ENCODE measurements around the gene TBXAS1. TPM values are rescaled to one million over a fixed set of nuclear protein-coding genes. Genes with fewer than 3 reads are reported as not detected.

The TBXAS1 gene
- total RNA-seq, 1 donor from 2014 or later = not detected

DNA sequence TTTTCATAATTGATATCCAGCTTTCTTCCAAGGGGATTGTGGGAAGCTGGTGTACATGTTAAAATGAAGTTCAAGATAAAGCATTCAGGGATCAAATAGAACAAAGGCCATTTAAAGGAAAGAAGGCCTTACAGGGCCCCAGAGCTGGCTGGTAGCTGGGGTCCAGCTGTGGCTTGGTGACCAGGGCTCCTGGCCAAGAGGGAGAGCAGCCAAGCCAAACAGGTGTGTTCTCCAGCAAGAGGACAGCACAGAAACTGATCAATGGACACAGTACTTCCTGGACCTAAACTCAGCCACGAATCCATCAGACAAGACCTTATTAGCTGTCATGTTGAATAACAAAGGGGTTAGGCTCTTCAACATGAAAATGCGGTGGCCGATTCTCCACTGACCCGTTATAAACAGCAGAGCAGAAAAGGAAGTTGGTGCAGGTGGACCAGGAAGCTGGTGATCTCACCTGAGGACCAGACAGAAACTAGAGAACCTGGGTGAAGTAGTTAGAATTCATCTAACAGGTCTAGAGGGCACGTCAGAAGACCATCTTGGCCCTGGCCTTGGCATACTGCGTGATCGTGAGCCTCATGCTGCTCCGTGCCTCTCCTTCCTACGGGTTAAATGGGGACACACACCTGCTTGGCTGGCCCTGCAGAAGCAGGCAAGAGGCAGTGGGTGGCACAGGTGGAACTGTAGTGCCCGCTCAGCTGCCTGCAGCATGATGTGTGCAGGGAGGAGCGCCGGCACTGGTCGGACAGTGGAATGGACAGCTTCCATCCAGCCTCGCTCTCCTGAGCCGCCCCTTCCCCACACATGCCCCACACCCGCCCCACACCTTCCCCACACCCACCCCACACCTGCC, 179.9 kb downstream of the TBXAS1 start:
- H3K27ac Mint-ChIP-seq (ENCODE audit: unreplicated experiment) = no peak overlapping the region
- no peak for DNase-seq
- H3K9me3 Mint-ChIP-seq (ENCODE audit: unreplicated experiment) = peaks cover 1% of the 10 kb centered on the region
- H3K27me3 Mint-ChIP-seq (ENCODE audit: unreplicated experiment) = peaks cover 2% of the 10 kb centered on the region
- TF ChIP-seq, protein P1, sequence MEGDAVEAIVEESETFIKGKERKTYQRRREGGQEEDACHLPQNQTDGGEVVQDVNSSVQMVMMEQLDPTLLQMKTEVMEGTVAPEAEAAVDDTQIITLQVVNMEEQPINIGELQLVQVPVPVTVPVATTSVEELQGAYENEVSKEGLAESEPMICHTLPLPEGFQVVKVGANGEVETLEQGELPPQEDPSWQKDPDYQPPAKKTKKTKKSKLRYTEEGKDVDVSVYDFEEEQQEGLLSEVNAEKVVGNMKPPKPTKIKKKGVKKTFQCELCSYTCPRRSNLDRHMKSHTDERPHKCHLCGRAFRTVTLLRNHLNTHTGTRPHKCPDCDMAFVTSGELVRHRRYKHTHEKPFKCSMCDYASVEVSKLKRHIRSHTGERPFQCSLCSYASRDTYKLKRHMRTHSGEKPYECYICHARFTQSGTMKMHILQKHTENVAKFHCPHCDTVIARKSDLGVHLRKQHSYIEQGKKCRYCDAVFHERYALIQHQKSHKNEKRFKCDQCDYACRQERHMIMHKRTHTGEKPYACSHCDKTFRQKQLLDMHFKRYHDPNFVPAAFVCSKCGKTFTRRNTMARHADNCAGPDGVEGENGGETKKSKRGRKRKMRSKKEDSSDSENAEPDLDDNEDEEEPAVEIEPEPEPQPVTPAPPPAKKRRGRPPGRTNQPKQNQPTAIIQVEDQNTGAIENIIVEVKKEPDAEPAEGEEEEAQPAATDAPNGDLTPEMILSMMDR (IDR thresholded peaks at IDR 0.05; ENCODE audit: partially characterized antibody, unreplicated experiment) = no peak
- no peak overlapping the region for H3K4me3 Mint-ChIP-seq (ENCODE audit: unreplicated experiment)
- no peaks in the 10 kb centered on the region for H3K36me3 Mint-ChIP-seq (ENCODE audit: unreplicated experiment)
- no peaks in the 10 kb centered on the region for H3K4me1 Mint-ChIP-seq (ENCODE audit: low read depth, unreplicated experiment)

DNA sequence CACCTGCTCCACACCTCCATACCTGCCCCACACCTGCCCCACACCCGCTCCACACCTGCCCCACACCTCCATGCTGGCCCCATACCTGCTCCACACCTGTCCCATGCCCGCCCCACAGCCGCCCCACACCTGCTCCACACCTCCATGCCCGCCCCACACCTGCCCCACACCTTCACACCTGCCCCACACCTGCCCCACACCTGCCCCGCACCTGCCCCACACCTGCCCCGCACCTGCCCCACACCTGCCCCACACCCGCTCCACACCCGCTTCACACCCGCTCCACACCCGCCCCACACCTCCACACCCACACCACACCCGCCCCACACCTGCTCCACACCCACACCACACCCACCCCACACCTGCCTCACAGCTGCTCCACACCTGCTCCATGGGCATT, 180.7 kb downstream of the TBXAS1 start:
- no peak overlapping the region for H3K27ac Mint-ChIP-seq (ENCODE audit: unreplicated experiment)

DNA sequence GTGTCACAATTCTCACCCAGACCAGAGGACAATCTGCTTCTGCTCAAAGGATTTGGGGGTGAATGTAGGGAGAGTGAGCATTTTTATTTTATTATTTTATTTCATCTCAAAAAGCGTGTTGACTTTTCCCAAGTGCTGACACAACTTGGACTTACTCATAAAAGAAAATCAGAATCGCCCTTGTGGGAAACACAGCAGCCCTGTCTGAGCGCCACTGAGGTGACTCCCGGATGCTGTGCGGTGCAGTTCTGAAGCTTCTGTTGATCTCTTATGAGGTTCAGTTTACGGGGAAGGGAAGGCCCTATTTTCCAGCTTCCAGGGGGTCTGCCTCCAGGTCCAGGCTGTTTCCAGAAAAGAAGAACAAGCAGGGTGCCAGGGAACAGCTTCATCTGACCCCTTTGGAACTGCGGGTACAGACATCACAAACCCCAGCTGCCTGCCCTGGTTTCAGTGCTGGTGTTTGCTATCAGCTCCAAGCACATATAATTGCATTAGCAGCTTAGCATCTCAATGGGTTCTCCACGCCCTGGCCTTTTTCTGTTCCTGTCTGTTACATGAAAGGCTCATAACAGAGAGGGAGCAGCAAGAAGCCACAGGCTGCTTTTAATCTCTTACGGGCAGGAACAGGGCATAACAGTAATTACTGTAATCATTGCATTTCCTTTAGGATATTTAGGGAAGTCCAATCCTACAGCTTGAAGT, 181.3 kb downstream of the TBXAS1 start:
- H3K27me3 Mint-ChIP-seq (ENCODE audit: unreplicated experiment) = peaks cover 4% of the 10 kb centered on the region
- no peaks in the 10 kb centered on the region for H3K4me1 Mint-ChIP-seq (ENCODE audit: low read depth, unreplicated experiment)
- H3K4me3 Mint-ChIP-seq (ENCODE audit: unreplicated experiment) = no peak overlapping the region
- H3K9me3 Mint-ChIP-seq (ENCODE audit: unreplicated experiment) = no peaks in the 10 kb centered on the region
- H3K36me3 Mint-ChIP-seq (ENCODE audit: unreplicated experiment) = no peaks in the 10 kb centered on the region
- H3K27ac Mint-ChIP-seq (ENCODE audit: unreplicated experiment) = no peak overlapping the region
- TF ChIP-seq, protein P1 (IDR thresholded peaks at IDR 0.05; ENCODE audit: partially characterized antibody, unreplicated experiment) = no peak
- no peak for DNase-seq

More for the DNA sequence above, 180.7 kb downstream of the TBXAS1 start:
- no peaks in the 10 kb centered on the region for H3K9me3 Mint-ChIP-seq (ENCODE audit: unreplicated experiment)
- H3K36me3 Mint-ChIP-seq (ENCODE audit: unreplicated experiment) = no peaks in the 10 kb centered on the region
- peaks cover 4% of the 10 kb centered on the region for H3K27me3 Mint-ChIP-seq (ENCODE audit: unreplicated experiment)
- TF ChIP-seq, protein P1 (IDR thresholded peaks at IDR 0.05; ENCODE audit: partially characterized antibody, unreplicated experiment) = no peak
- no peak overlapping the region for H3K4me3 Mint-ChIP-seq (ENCODE audit: unreplicated experiment)
- DNase-seq = no peak
- no peaks in the 10 kb centered on the region for H3K4me1 Mint-ChIP-seq (ENCODE audit: low read depth, unreplicated experiment)

DNA sequence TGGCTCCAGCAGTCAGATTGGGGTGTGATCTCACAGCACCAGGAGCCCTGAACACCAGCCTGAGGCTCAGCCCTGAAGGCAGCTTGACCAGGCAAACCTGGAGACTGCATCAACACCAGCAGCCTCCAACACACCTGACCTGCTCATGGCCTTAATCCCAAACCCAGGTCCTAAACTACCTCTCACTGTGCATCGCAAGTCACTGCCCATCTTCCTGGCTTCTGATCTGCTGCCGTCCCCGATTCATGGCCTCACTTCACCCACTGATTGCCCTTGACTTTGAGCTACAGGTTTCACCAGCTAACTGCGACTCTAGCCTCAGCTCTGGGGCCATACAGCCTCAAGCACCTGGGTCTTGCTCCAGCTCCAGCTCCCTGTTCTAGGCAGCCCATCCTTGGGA, 184.6 kb downstream of the TBXAS1 start:
- H3K27me3 Mint-ChIP-seq (ENCODE audit: unreplicated experiment) = peaks cover 2% of the 10 kb centered on the region
- no peak for DNase-seq
- H3K36me3 Mint-ChIP-seq (ENCODE audit: unreplicated experiment) = no peaks in the 10 kb centered on the region
- H3K9me3 Mint-ChIP-seq (ENCODE audit: unreplicated experiment) = no peaks in the 10 kb centered on the region
- no peak overlapping the region for H3K4me3 Mint-ChIP-seq (ENCODE audit: unreplicated experiment)
- no peak overlapping the region for H3K27ac Mint-ChIP-seq (ENCODE audit: unreplicated experiment)
- TF ChIP-seq, protein P1 (IDR thresholded peaks at IDR 0.05; ENCODE audit: partially characterized antibody, unreplicated experiment) = no peak
- no peaks in the 10 kb centered on the region for H3K4me1 Mint-ChIP-seq (ENCODE audit: low read depth, unreplicated experiment)

DNA sequence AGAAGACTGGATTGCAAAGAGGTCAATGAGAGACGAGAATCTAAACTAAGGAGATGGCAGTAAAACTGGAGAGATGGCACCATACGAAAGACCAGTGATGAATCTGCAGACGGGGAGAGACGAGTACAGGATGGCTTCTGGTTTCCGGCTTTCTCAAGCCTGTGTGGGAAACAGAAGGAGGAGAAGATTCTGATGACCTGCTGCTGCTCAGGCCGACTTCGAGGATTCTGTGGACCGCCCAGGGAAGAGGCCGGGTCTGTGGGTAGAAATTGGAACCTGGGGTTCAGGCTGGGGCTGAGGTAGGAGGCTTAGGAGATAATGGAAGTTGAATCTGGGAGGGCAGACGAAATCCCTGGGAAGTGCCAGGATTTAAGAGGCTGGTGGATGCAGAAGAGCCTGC, 185.1 kb downstream of the TBXAS1 start:
- TF ChIP-seq, protein P1 (IDR thresholded peaks at IDR 0.05; ENCODE audit: partially characterized antibody, unreplicated experiment) = no peak
- no peaks in the 10 kb centered on the region for H3K36me3 Mint-ChIP-seq (ENCODE audit: unreplicated experiment)
- H3K4me3 Mint-ChIP-seq (ENCODE audit: unreplicated experiment) = peak overlapping the region; percentile 43
- DNase-seq = no peak
- no peak overlapping the region for H3K27ac Mint-ChIP-seq (ENCODE audit: unreplicated experiment)
- H3K27me3 Mint-ChIP-seq (ENCODE audit: unreplicated experiment) = peaks cover 2% of the 10 kb centered on the region
- no peaks in the 10 kb centered on the region for H3K4me1 Mint-ChIP-seq (ENCODE audit: low read depth, unreplicated experiment)
- H3K9me3 Mint-ChIP-seq (ENCODE audit: unreplicated experiment) = no peaks in the 10 kb centered on the region

Data from glutamatergic neuron (in vitro differentiated cells).